AG04450 (cell line): ENCODE measurements around the gene CFAP52. TPM values are rescaled to one million over a fixed set of nuclear protein-coding genes. Genes with fewer than 3 reads are reported as not detected.

ENCODE experiments used
- CTCF ChIA-PET: fragments of 300-600, 350-600 bp; formaldehyde crosslinking; extraction: SDS; loops from one replicate; lab custom pipeline; 2022; ENCODE audit warnings: antibody characterized with exemption, inconsistent platforms; lab: Charles Lee
- POLR2A ChIA-PET: fragments of 350-600 bp; formaldehyde crosslinking; extraction: SDS; loops from one replicate; lab custom pipeline; 2021; ENCODE audit warnings: antibody characterized with exemption, inconsistent platforms; lab: Yijun Ruan, JAX
- DNase-seq: peaks from one replicate; pipeline ENCODE4 v3.0.0-alpha.2; 2011; ENCODE audit warnings: low read depth, low spot score
- H3K27ac ChIP-seq: one replicate; pipeline ENCODE4 v1.5.1; 2012; ENCODE audit warnings: low read depth, low read length, control low read depth
- H3K27me3 ChIP-seq: one replicate; pipeline ENCODE4 v1.6.0; 2012; ENCODE audit warnings: low read length; ENCODE audit not compliant: control insufficient read depth, insufficient read depth
- H3K4me3 ChIP-seq: 2 replicates; pipeline ENCODE4 v1.5.1; 2011; ENCODE audit warnings: mild to moderate bottlenecking, low read depth, low read length, control low read depth
- H3K9me3 ChIP-seq: 2 replicates; pipeline ENCODE4 v1.5.1; 2012; ENCODE audit warnings: low read length; ENCODE audit not compliant: control insufficient read depth, insufficient read depth
- polyA plus RNA-seq: library from polyadenylated mRNA; depleted of rRNA; stranded (reverse); fragments of >200 nt; gene quantifications from 2 replicates; pipeline ENCODE4 v1.2.3, GENCODE V29; 2011
- TF ChIP-seq, protein P1 (sequence below): IDR thresholded peaks from 2 replicates; pipeline ENCODE4 v1.5.1; 2011; ENCODE audit warnings: low read depth, low read length, control low read depth, inconsistent platforms

Gene CFAP52
- polyA plus RNA-seq, 1 experiment = not detected

- H3K27me3 ChIP-seq = no peaks in the 10 kb centered on the region
- no peak overlapping the region for H3K4me3 ChIP-seq
- ChIA-PET POLR2A (no interaction called here), CTCF (no interaction called here)
- no peak for DNase-seq
- no peak overlapping the region for H3K27ac ChIP-seq
- TF ChIP-seq, protein P1, sequence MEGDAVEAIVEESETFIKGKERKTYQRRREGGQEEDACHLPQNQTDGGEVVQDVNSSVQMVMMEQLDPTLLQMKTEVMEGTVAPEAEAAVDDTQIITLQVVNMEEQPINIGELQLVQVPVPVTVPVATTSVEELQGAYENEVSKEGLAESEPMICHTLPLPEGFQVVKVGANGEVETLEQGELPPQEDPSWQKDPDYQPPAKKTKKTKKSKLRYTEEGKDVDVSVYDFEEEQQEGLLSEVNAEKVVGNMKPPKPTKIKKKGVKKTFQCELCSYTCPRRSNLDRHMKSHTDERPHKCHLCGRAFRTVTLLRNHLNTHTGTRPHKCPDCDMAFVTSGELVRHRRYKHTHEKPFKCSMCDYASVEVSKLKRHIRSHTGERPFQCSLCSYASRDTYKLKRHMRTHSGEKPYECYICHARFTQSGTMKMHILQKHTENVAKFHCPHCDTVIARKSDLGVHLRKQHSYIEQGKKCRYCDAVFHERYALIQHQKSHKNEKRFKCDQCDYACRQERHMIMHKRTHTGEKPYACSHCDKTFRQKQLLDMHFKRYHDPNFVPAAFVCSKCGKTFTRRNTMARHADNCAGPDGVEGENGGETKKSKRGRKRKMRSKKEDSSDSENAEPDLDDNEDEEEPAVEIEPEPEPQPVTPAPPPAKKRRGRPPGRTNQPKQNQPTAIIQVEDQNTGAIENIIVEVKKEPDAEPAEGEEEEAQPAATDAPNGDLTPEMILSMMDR = no peak
- peaks cover 25% of the 10 kb centered on the region for H3K9me3 ChIP-seq
These were observed 96.2 kb downstream of the CFAP52 start for GRCh38 chr17:9672691-9673090.

- TF ChIP-seq, protein P1 = no peak
- CTCF ChIA-PET = no interaction called here
- Histone ChIP-seq H3K9me3 (peaks cover 25% of the 10 kb centered on the region), H3K4me3 (no peak overlapping the region), H3K27ac (no peak overlapping the region), H3K27me3 (no peaks in the 10 kb centered on the region)
- DNase-seq = no peak
- POLR2A ChIA-PET = no interaction called here
These were observed 99.6 kb downstream of the CFAP52 start for GRCh38 chr17:9676084-9676483.

- H3K9me3 ChIP-seq = peaks cover 30% of the 10 kb centered on the region
- H3K27ac ChIP-seq = no peak overlapping the region
- no peak for DNase-seq
- POLR2A ChIA-PET = no interaction called here
- CTCF ChIA-PET = no interaction called here
- no peaks in the 10 kb centered on the region for H3K27me3 ChIP-seq
- TF ChIP-seq, protein P1 = no peak
- no peak overlapping the region for H3K4me3 ChIP-seq
These were observed 100.4 kb downstream of the CFAP52 start for GRCh38 chr17:9676820-9677310.

- no peak overlapping the region for H3K27ac ChIP-seq
These were observed 101.0 kb downstream of the CFAP52 start for GRCh38 chr17:9677411-9677810.

DNA sequence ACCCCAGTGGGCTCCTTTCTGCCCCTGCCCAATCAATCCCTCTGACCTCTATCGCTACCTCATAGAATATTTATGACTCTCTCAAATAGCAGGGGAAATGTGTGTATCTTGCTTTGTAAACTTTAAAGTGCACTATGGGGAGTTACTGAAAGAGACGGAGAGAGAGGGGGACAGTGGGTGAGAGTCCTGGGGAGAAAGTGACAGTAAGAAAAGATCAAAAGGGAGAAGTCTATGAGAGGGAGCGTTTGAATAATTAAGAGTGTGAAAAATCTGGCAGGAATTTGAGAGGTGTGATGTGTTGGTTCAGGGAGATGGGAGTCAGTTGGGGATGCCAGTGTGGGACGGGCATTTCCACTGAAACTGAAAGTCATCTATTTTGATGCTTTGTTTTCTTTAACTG lies 101.5 kb downstream of the CFAP52 start:
- TF ChIP-seq, protein P1 = no peak
- ChIA-PET CTCF (no interaction called here), POLR2A (no interaction called here)
- Histone ChIP-seq H3K4me3 (no peak overlapping the region), H3K27ac (no peak overlapping the region), H3K9me3 (peaks cover 29% of the 10 kb centered on the region), H3K27me3 (no peaks in the 10 kb centered on the region)
- no peak for DNase-seq

More at GRCh38 chr17:9677411-9677810, 101.0 kb downstream of the CFAP52 start:
- no peaks in the 10 kb centered on the region for H3K27me3 ChIP-seq
- H3K4me3 ChIP-seq = no peak overlapping the region
- H3K9me3 ChIP-seq = peaks cover 30% of the 10 kb centered on the region
- DNase-seq = no peak
- ChIA-PET CTCF (no interaction called here), POLR2A (no interaction called here)
- TF ChIP-seq, protein P1 = no peak
